Measurements from ENCODE around the gene TLE4.
A peak's percentile ranks its signal among the peaks of the same experiment; 100 is the strongest.

Gene TLE4

DNA sequence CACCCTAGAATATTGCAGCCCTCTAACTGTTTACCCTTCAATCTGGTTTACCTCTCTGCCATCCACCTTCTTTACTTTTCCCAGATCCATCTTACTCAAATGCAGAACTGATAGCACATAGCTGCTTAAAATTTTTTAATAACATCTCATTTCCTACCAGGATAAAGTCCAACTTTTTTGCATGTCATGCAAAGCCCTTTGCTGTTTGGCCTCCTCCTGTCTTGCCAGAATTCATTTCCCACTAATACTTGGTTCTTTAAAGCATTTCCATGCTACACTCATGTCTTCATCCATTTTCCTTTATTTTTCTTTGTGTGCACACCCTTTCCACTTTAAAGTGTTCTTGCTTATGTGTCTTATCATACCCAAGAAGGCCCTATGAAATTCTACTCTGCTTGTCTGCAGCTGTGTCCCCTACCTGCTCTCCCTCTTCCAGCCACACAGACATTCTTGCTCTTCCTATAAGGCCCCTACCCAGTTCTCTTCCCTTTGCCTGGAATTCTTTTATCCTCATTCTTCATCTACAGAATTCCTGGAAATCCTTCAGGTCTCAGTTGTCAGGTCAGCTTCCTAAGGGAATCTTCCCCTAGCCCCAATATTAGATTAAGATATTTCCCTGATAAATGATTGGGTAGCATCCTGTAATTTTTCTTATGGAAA is 50.3 kb downstream of the TLE4 start:
- peak; percentile 38 for DNase-seq (ENCODE audit: low read depth)
- no peak overlapping the region for H3K4me3 ChIP-seq (ENCODE audit: low read length)
- no peak for TF ChIP-seq CTCF (conservative IDR thresholded peaks at IDR 0.05; ENCODE audit: low read length)

GRCh38 chr9:79623799-79624721 is 52.3 kb downstream of the TLE4 start:
- TF ChIP-seq CTCF (conservative IDR thresholded peaks at IDR 0.05; ENCODE audit: low read length): no peak
- no peak for DNase-seq (ENCODE audit: low read depth)
- no peak overlapping the region for H3K4me3 ChIP-seq (ENCODE audit: low read length)

DNA sequence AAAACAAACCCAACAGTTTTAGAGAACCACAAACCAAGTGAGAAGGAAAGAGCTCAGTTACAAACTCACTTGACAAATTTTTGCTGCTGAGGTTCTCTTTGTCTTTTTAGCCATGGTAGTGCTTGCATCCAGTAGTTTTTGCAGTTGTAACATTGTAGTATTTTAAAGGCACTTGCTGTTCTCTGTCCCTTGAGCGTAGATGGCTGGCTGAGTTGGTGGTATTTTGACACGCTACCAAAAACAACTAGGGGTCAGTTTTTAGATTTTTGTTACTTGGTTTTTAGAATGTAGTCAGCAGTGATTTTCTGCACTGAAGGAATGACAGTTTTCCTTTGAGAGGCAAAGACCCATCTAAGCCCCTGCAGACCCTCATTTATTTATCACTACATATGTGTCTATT is 58.0 kb downstream of the TLE4 start:
- no peak for DNase-seq (ENCODE audit: low read depth)
- H3K4me3 ChIP-seq (ENCODE audit: low read length): no peak overlapping the region
- no peak for TF ChIP-seq CTCF (conservative IDR thresholded peaks at IDR 0.05; ENCODE audit: low read length)

DNA sequence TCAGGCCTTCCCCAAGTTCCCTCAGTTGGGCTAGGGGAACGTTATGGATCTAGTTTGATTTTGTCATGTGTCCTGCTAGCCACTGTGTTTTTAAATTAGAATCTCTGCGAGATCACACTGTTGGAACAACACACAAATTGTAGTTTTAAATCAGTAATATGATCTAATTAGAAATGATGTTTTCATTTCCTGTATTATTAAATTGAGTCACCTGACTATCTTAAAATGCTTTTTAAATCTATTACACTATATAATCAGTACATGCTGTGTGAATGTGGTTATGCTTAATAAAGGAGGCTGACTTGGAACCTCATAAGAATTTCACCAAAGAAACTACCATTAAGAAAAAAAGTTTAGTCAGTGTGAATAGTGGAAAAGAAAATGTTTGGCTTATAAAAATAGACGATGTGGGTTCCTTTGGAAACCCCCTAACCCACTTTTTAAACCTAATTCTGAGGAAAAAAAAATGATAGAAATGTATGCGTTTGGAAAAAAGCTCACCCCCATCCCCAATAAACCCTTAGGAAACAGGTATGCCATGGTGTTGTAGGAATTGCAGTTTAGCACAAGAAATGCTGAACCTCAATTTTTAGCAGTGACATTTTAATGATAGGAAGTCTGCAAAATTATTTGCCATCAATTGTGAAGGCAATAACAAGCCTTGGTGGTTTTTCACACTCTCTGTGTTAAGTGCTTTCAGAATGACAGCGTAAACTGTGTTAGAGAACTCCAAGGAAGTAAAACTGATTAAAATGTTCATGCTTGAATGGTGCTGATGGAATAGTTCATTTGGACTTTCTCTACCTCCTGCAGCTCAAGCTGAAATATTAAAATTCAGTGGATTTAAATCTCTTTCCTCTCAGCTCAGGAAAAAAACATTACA is 59.0 kb downstream of the TLE4 start:
- H3K4me3 ChIP-seq (ENCODE audit: low read length): no peak overlapping the region
- no peak for DNase-seq (ENCODE audit: low read depth)
- no peak for TF ChIP-seq CTCF (conservative IDR thresholded peaks at IDR 0.05; ENCODE audit: low read length)

DNA sequence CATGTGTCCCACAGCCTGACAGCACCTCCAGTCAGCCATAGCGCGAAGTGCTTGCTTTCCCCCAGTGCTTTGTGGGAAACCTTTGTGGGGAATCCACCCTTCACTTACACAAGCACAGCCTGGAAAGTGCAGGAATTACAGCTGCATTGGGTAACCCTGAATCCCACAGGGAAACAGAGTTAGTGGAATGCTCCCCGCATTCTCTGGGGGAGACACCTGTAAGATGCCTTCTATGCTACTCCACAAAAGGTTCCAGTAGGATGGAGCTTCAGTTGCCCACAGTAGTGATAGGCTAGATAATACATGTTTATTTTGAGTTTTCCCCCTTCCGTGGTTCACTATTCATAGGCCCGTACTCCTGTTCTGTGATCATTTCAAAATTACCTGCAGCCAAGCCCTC is 60.3 kb downstream of the TLE4 start:
- no peak for DNase-seq (ENCODE audit: low read depth)
- TF ChIP-seq CTCF (conservative IDR thresholded peaks at IDR 0.05; ENCODE audit: low read length): no peak
- H3K4me3 ChIP-seq (ENCODE audit: low read length): no peak overlapping the region

- no peak overlapping the region for H3K4me3 ChIP-seq (ENCODE audit: low read length)
- DNase-seq (ENCODE audit: low read depth): no peak
- TF ChIP-seq CTCF (conservative IDR thresholded peaks at IDR 0.05; ENCODE audit: low read length): no peak
Observed at GRCh38 chr9:79632705-79633104, 60.9 kb downstream of the TLE4 start.
